COLO668 (cell line): ENCODE measurements around the gene MAP10.

Source experiments
- DNase-seq: peaks from one replicate; lab custom pipeline; 2025; ENCODE audit not compliant: unreplicated experiment; lab: John Stamatoyannopoulos, UW

MAP10 gene

GRCh38 chr1:232854798-232855159 is 49.6 kb downstream of the MAP10 start:
- no peak for DNase-seq

GRCh38 chr1:232856541-232856940 is 51.3 kb downstream of the MAP10 start:
- no peak for DNase-seq
